Natural killer cell (primary cell): Measurements from ENCODE around the gene TPBGL. TPM values are rescaled to one million over a fixed set of nuclear protein-coding genes. Genes with fewer than 3 reads are reported as not detected.
A peak's percentile ranks its signal among the peaks of the same experiment; 100 is the strongest.

Source experiments
- ATAC-seq, 3 donors: fragments of 150-1000 bp in 2 of 3; fragments of 200-7000 bp in 1 of 3; cut with Tn5 transposase; 1 replicate in 1 of 3; 2 replicates in 2 of 3; pipeline ENCODE4 v1.10.0; 2021; ENCODE audit warnings: mild to moderate bottlenecking in 2 of 3, moderate library complexity in 2 of 3
- DNase-seq, 2 donors: peaks; one replicate each; pipeline versions ENCODE4 v3.0.0 to v3.0.0-alpha.2; 2013 to 2021; ENCODE audit warnings: mixed read lengths in 1 of 2
- H3K27ac ChIP-seq: one replicate; pipeline ENCODE4 v1.5.1; 2013; ENCODE audit warnings: mild to moderate bottlenecking, low read length
- H3K27me3 ChIP-seq: one replicate; pipeline ENCODE4 v1.6.1; 2013; ENCODE audit warnings: low read length; ENCODE audit not compliant: control insufficient read depth, insufficient read depth
- H3K36me3 ChIP-seq: one replicate; pipeline ENCODE4 v1.6.1; 2013; ENCODE audit warnings: low read length; ENCODE audit not compliant: control insufficient read depth, insufficient read depth
- H3K4me1 ChIP-seq: one replicate; pipeline ENCODE4 v1.6.1; 2013; ENCODE audit warnings: low read length; ENCODE audit not compliant: control insufficient read depth, insufficient read depth
- H3K4me3 ChIP-seq: one replicate; pipeline ENCODE4 v1.5.1; 2013; ENCODE audit warnings: low read length
- H3K9me3 ChIP-seq: one replicate; pipeline ENCODE4 v1.6.1; 2013; ENCODE audit warnings: low read length; ENCODE audit not compliant: control insufficient read depth, insufficient read depth
- H3K27ac Mint-ChIP-seq, 2 donors: one replicate each; pipeline ENCODE4 v1.8.0; 2022; ENCODE audit warnings: mild to moderate bottlenecking in 2 of 2, mixed read lengths in 2 of 2, moderate library complexity in 1 of 2
- H3K27me3 Mint-ChIP-seq, 2 donors: one replicate each; pipeline ENCODE4 v1.8.0; 2022; ENCODE audit warnings: low read depth in 2 of 2, mixed read lengths in 2 of 2
- H3K36me3 Mint-ChIP-seq: one replicate; pipeline ENCODE4 v1.8.0; 2022; ENCODE audit warnings: mixed read lengths
- H3K4me1 Mint-ChIP-seq, 2 donors: one replicate each; pipeline ENCODE4 v1.8.0; 2022; ENCODE audit warnings: mixed read lengths in 2 of 2
- H3K4me3 Mint-ChIP-seq: one replicate; pipeline ENCODE4 v1.8.0; 2022; ENCODE audit warnings: mild to moderate bottlenecking, moderate library complexity, mixed read lengths
- H3K9me3 Mint-ChIP-seq, 2 donors: one replicate each; pipeline ENCODE4 v1.8.0; 2022; ENCODE audit warnings: mixed read lengths in 2 of 2
- CTCF ChIP-seq: fragments of 200-600 bp; IDR thresholded peaks from one replicate; pipeline ENCODE4 v1.8.0; 2022; ENCODE audit warnings: antibody characterized with exemption
- WGBS: methylation state at CpG from one replicate; pipeline ENCODE4 v1.1.7; 2013; ENCODE audit warnings: missing lambda C conversion rate; ENCODE audit not compliant: insufficient coverage; 5-methylcytosine and 5-hydroxymethylcytosine counted together
- intact Hi-C: fragments of 100-400 bp; cut with micrococcal nuclease; formaldehyde crosslinking; loops from one replicate; pipeline ENCODE4 v1.14.2; 2022
- total RNA-seq, 4 donors: library from RNA; stranded (reverse); fragments of 120-200 nt in 1 of 4; gene quantifications; one replicate each; pipeline versions ENCODE4 v1.2.3 to v1.2.4, GENCODE V29; 2013 to 2022

The TPBGL gene
- total RNA-seq, 3 donors from 2014 or later (not counting 1 experiment from before 2014, with no cell fraction given), result 0.34 to 0.75 (median 0.45) TPM

- Mint-ChIP-seq H3K4me1 (peaks cover 46 to 48% of the 10 kb centered on the region in 2 donors), H3K9me3 (no peaks in the 10 kb centered on the region), H3K27ac (peak overlapping the region; percentile 89 to 95), H3K4me3 (no peak overlapping the region), H3K36me3 (no peaks in the 10 kb centered on the region), H3K27me3 (no peaks in the 10 kb centered on the region)
- Histone ChIP-seq H3K36me3 (peaks cover 62% of the 10 kb centered on the region), H3K4me1 (peaks cover 51% of the 10 kb centered on the region), H3K4me3 (no peak overlapping the region), H3K27ac (no peak overlapping the region), H3K27me3 (no peaks in the 10 kb centered on the region), H3K9me3 (no peaks in the 10 kb centered on the region)
- intact Hi-C loops, result no loop called here
- no peak for TF ChIP-seq CTCF
- DNase-seq, result no peak
- WGBS, result 86% methylated on average over 12 of the region's 13 CpGs
- ATAC-seq, result no peak
These were observed 37.6 kb downstream of the TPBGL start for GRCh38 chr11:75277991-75278790.

GRCh38 chr11:75279273-75279672 lies 38.7 kb downstream of the TPBGL start:
- Mint-ChIP-seq H3K9me3 (no peaks in the 10 kb centered on the region), H3K4me3 (no peak overlapping the region), H3K27me3 (no peaks in the 10 kb centered on the region), H3K27ac (peak overlapping the region; percentile 29 to 72), H3K36me3 (no peaks in the 10 kb centered on the region), H3K4me1 (peaks cover 40 to 42% of the 10 kb centered on the region in 2 donors)
- no peak for TF ChIP-seq CTCF
- Histone ChIP-seq H3K27ac (no peak overlapping the region), H3K9me3 (no peaks in the 10 kb centered on the region), H3K4me1 (peaks cover 40% of the 10 kb centered on the region), H3K27me3 (no peaks in the 10 kb centered on the region), H3K36me3 (peaks cover 61% of the 10 kb centered on the region), H3K4me3 (no peak overlapping the region)
- intact Hi-C loops, result no loop called here
- ATAC-seq, result no peak
- 95% methylated on average over 5 of the region's 5 CpGs for WGBS
- no peak for DNase-seq

GRCh38 chr11:75280227-75280701 lies 39.7 kb downstream of the TPBGL start:
- Mint-ChIP-seq H3K27ac (peak overlapping the region; percentile 24 to 74), H3K4me1 (peaks cover 38 to 39% of the 10 kb centered on the region in 2 donors), H3K36me3 (no peaks in the 10 kb centered on the region), H3K4me3 (no peak overlapping the region), H3K9me3 (no peaks in the 10 kb centered on the region), H3K27me3 (no peaks in the 10 kb centered on the region)
- no peak overlapping the region for H3K4me3 ChIP-seq
- DNase-seq, result peak; percentile 73 to 89
- H3K9me3 ChIP-seq, result no peaks in the 10 kb centered on the region
- ATAC-seq, result peak; percentile 62 to 74 (median 74)
- intact Hi-C loops, result loop anchor here (1.0 to 5.0 kb wide), 4 partner anchors 47 to 253 kb away; no protein-coding TSS in a partner anchor
- peaks cover 61% of the 10 kb centered on the region for H3K36me3 ChIP-seq
- 38% methylated on average over 9 of the region's 9 CpGs for WGBS
- H3K4me1 ChIP-seq, result peaks cover 30% of the 10 kb centered on the region
- H3K27me3 ChIP-seq, result no peaks in the 10 kb centered on the region
- H3K27ac ChIP-seq, result no peak overlapping the region
- TF ChIP-seq CTCF, result peak; percentile 93
